GOT3 (cell line): Measurements from ENCODE around the gene XRN1.
A peak's percentile ranks its signal among the peaks of the same experiment; 100 is the strongest.
"Not testable (repeated sequence)": the region's sequence is repeated elsewhere in the genome, so short reads cannot be mapped to it uniquely, and the experiment has no call there.

Experiments used
- DNase-seq: peaks from one replicate; lab custom pipeline; 2025; ENCODE audit warnings: mixed read lengths; lab: John Stamatoyannopoulos, UW

Gene XRN1

GRCh38 chr3:142337994-142338393, 109.8 kb downstream of the XRN1 start:
- DNase-seq, result no peak

- no peak for DNase-seq
These were observed 115.4 kb downstream of the XRN1 start for GRCh38 chr3:142332390-142332789.

- not testable (repeated sequence) for DNase-seq
These were observed 123.4 kb downstream of the XRN1 start for GRCh38 chr3:142324275-142324953.

- DNase-seq, result no peak
These were observed 127.9 kb downstream of the XRN1 start for GRCh38 chr3:142319912-142320311.

GRCh38 chr3:142319094-142319493, 128.7 kb downstream of the XRN1 start:
- no peak for DNase-seq

GRCh38 chr3:142318331-142318730, 129.5 kb downstream of the XRN1 start:
- DNase-seq, result no peak

GRCh38 chr3:142315978-142316388, 131.9 kb downstream of the XRN1 start:
- DNase-seq, result not testable (repeated sequence)

- no peak for DNase-seq
These were observed 132.8 kb downstream of the XRN1 start for GRCh38 chr3:142315083-142315482.

GRCh38 chr3:142310439-142310838, 137.4 kb downstream of the XRN1 start:
- no peak for DNase-seq

- not testable (repeated sequence) for DNase-seq
These were observed 145.0 kb downstream of the XRN1 start for GRCh38 chr3:142302847-142303246.

- DNase-seq, result no peak
These were observed 149.2 kb downstream of the XRN1 start for GRCh38 chr3:142298626-142299025.

- no peak for DNase-seq
These were observed 151.3 kb downstream of the XRN1 start for GRCh38 chr3:142296507-142296906.

- no peak for DNase-seq
These were observed 159.8 kb downstream of the XRN1 start for GRCh38 chr3:142287866-142288638.

- no peak for DNase-seq
These were observed 162.7 kb downstream of the XRN1 start for GRCh38 chr3:142285083-142285517.

- no peak for DNase-seq
These were observed 165.3 kb downstream of the XRN1 start for GRCh38 chr3:142282503-142282902.

GRCh38 chr3:142281474-142281873, 166.4 kb downstream of the XRN1 start:
- no peak for DNase-seq

GRCh38 chr3:142279965-142280590, 167.8 kb downstream of the XRN1 start:
- peak; percentile 32 for DNase-seq

GRCh38 chr3:142278451-142278850, 169.4 kb downstream of the XRN1 start:
- no peak for DNase-seq

- no peak for DNase-seq
These were observed 171.1 kb downstream of the XRN1 start for GRCh38 chr3:142276781-142277180.

- DNase-seq, result no peak
These were observed 172.0 kb downstream of the XRN1 start for GRCh38 chr3:142275856-142276255.

- DNase-seq, result no peak
These were observed 172.9 kb downstream of the XRN1 start for GRCh38 chr3:142274908-142275307.

GRCh38 chr3:142273501-142273900, 174.3 kb downstream of the XRN1 start:
- no peak for DNase-seq
